Stimulated activated CD8-positive, alpha-beta memory T cell treated with anti-CD3 and anti-CD28 coated beads, Interleukin-7, amount 100 ng/mL, for 24 hours (primary cell): ENCODE results near the gene MAP7D2.

Source experiments
- DNase-seq: peaks from one replicate; pipeline ENCODE4 v3.0.0-alpha.2; 2020; ENCODE audit warnings: low read depth

Gene MAP7D2

GRCh38 chrX:20038966-20039365 lies 77.7 kb downstream of the MAP7D2 start:
- no peak for DNase-seq

- DNase-seq, result no peak
Observed at GRCh38 chrX:20037186-20037585, 79.5 kb downstream of the MAP7D2 start.

- DNase-seq, result no peak
Observed at GRCh38 chrX:20032201-20032600, 84.5 kb downstream of the MAP7D2 start.

GRCh38 chrX:20029728-20030127 lies 87.0 kb downstream of the MAP7D2 start:
- no peak for DNase-seq

- DNase-seq, result no peak
Observed at GRCh38 chrX:20028588-20028987, 88.1 kb downstream of the MAP7D2 start.

- no peak for DNase-seq
Observed at GRCh38 chrX:20026278-20026677, 90.4 kb downstream of the MAP7D2 start.

- no peak for DNase-seq
Observed at GRCh38 chrX:20019672-20020365, 96.9 kb downstream of the MAP7D2 start.

GRCh38 chrX:20016616-20016945 lies 100.1 kb downstream of the MAP7D2 start:
- DNase-seq, result no peak

GRCh38 chrX:20015945-20016615 lies 100.6 kb downstream of the MAP7D2 start:
- no peak for DNase-seq

GRCh38 chrX:20015422-20015821 lies 101.3 kb downstream of the MAP7D2 start:
- DNase-seq, result no peak

GRCh38 chrX:20011608-20012007 lies 105.1 kb downstream of the MAP7D2 start:
- DNase-seq, result no peak

GRCh38 chrX:20007962-20008622 lies 108.6 kb downstream of the MAP7D2 start:
- no peak for DNase-seq

- no peak for DNase-seq
Observed at GRCh38 chrX:20005883-20006282, 110.8 kb downstream of the MAP7D2 start.

- DNase-seq, result no peak
Observed at GRCh38 chrX:20001588-20001987, 115.1 kb downstream of the MAP7D2 start.

GRCh38 chrX:19991350-19991718 lies 125.4 kb downstream of the MAP7D2 start:
- no peak for DNase-seq

GRCh38 chrX:19990556-19991349 lies 126.0 kb downstream of the MAP7D2 start, which contains the start of gene BCLAF3:
Gene BCLAF3, minus strand, starts transcription at chrX:19991061. Its CDS starts 20,797 bp downstream, at chrX:19970264.
- DNase-seq, result peak; percentile 64

GRCh38 chrX:19990151-19990555 lies 126.6 kb downstream of the MAP7D2 start:
- no peak for DNase-seq

GRCh38 chrX:19987856-19988255 lies 128.9 kb downstream of the MAP7D2 start:
- DNase-seq, result no peak

GRCh38 chrX:19986531-19986930 lies 130.2 kb downstream of the MAP7D2 start:
- DNase-seq, result no peak

GRCh38 chrX:19981947-19982346 lies 134.8 kb downstream of the MAP7D2 start:
- no peak for DNase-seq

GRCh38 chrX:19975845-19976244 lies 140.9 kb downstream of the MAP7D2 start:
- no peak for DNase-seq

- DNase-seq, result no peak
Observed at GRCh38 chrX:19972984-19973383, 143.7 kb downstream of the MAP7D2 start.

- DNase-seq, result no peak
Observed at GRCh38 chrX:19968276-19968675, 148.4 kb downstream of the MAP7D2 start.
